Measurements from ENCODE around the gene GATAD2A.

Gene GATAD2A

GRCh38 chr19:19403373-19403901 lies 2.0 kb upstream of the GATAD2A start:
- H3K9me2 ChIP-seq (replicated peaks; ENCODE audit: low read depth, low read length): no peaks in the 10 kb centered on the region
- no peak overlapping the region for H3K4me2 ChIP-seq (ENCODE audit: low read depth, low read length, poor library complexity, severe bottlenecking)
- no peak overlapping the region for H2AFZ ChIP-seq (ENCODE audit: low read length)
- no peaks in the 10 kb centered on the region for H3K9me3 ChIP-seq (ENCODE audit: insufficient read depth, low read depth, low read length)
- no peaks in the 10 kb centered on the region for H3K27me3 ChIP-seq (ENCODE audit: insufficient read depth, low read length, poor library complexity, severe bottlenecking)
- TF ChIP-seq EZH2phosphoT487 (IDR thresholded peaks at IDR 0.05; ENCODE audit: borderline replicate concordance) (no peak), CTCF (conservative IDR thresholded peaks at IDR 0.05; ENCODE audit: low read length) (no peak)
- no peak overlapping the region for H3K4me3 ChIP-seq (ENCODE audit: low read length, poor library complexity, severe bottlenecking)
- peaks cover 24% of the 10 kb centered on the region for H3K4me1 ChIP-seq (ENCODE audit: insufficient read depth, low read length, poor library complexity, severe bottlenecking)
- H3F3A ChIP-seq (ENCODE audit: low read depth): peaks cover 13% of the 10 kb centered on the region; the same call in 1 of the 2 replicates
- no peaks in the 10 kb centered on the region for H3K36me3 ChIP-seq (ENCODE audit: insufficient read depth, low read length)
- H3K9ac ChIP-seq (ENCODE audit: low read depth, low read length, poor library complexity, severe bottlenecking): no peak overlapping the region
- peaks cover 49% of the 10 kb centered on the region for H4K20me1 ChIP-seq (ENCODE audit: insufficient read depth, low read length, poor library complexity, severe bottlenecking)
- peaks cover 88% of the 10 kb centered on the region for H3K79me2 ChIP-seq (ENCODE audit: insufficient read depth, low read length)

- Histone ChIP-seq H2AFZ (ENCODE audit: low read length) (0 out of 2 replicates have a peak overlapping the region, but pooled peaks have one; percentile 34), H3F3A (ENCODE audit: low read depth) (peaks cover 13% of the 10 kb centered on the region; the same call in 1 of the 2 replicates), H3K4me2 (ENCODE audit: low read depth, low read length, poor library complexity, severe bottlenecking) (peak overlapping the region; percentile 90), H3K36me3 (ENCODE audit: insufficient read depth, low read length) (peaks cover 2% of the 10 kb centered on the region; the same call in 1 of the 2 replicates), H3K27me3 (ENCODE audit: insufficient read depth, low read length, poor library complexity, severe bottlenecking) (no peaks in the 10 kb centered on the region), H3K79me2 (ENCODE audit: insufficient read depth, low read length) (peaks cover 90% of the 10 kb centered on the region), H3K4me3 (ENCODE audit: low read length, poor library complexity, severe bottlenecking) (peak overlapping the region; percentile 99), H3K4me1 (ENCODE audit: insufficient read depth, low read length, poor library complexity, severe bottlenecking) (peaks cover 46% of the 10 kb centered on the region), H4K20me1 (ENCODE audit: insufficient read depth, low read length, poor library complexity, severe bottlenecking) (peaks cover 70% of the 10 kb centered on the region), H3K9me2 (replicated peaks; ENCODE audit: low read depth, low read length) (no peaks in the 10 kb centered on the region), H3K9ac (ENCODE audit: low read depth, low read length, poor library complexity, severe bottlenecking) (peak overlapping the region; percentile 79), H3K9me3 (ENCODE audit: insufficient read depth, low read depth, low read length) (no peaks in the 10 kb centered on the region)
- TF ChIP-seq EZH2phosphoT487 (IDR thresholded peaks at IDR 0.05; ENCODE audit: borderline replicate concordance) (no peak), CTCF (conservative IDR thresholded peaks at IDR 0.05; ENCODE audit: low read length) (no peak)
These were observed 749 bp downstream of the GATAD2A start for GRCh38 chr19:19405971-19406877.

- peak overlapping the region; percentile 79 for H3K9ac ChIP-seq (ENCODE audit: low read depth, low read length, poor library complexity, severe bottlenecking)
- peaks cover 13% of the 10 kb centered on the region; the same call in 1 of the 2 replicates for H3F3A ChIP-seq (ENCODE audit: low read depth)
- H3K4me2 ChIP-seq (ENCODE audit: low read depth, low read length, poor library complexity, severe bottlenecking): peak overlapping the region; percentile 90
- no peaks in the 10 kb centered on the region for H3K9me2 ChIP-seq (replicated peaks; ENCODE audit: low read depth, low read length)
- H3K9me3 ChIP-seq (ENCODE audit: insufficient read depth, low read depth, low read length): no peaks in the 10 kb centered on the region
- H3K4me1 ChIP-seq (ENCODE audit: insufficient read depth, low read length, poor library complexity, severe bottlenecking): peaks cover 47% of the 10 kb centered on the region
- TF ChIP-seq CTCF (conservative IDR thresholded peaks at IDR 0.05; ENCODE audit: low read length) (peak; percentile 67), EZH2phosphoT487 (IDR thresholded peaks at IDR 0.05; ENCODE audit: borderline replicate concordance) (no peak)
- peaks cover 89% of the 10 kb centered on the region for H3K79me2 ChIP-seq (ENCODE audit: insufficient read depth, low read length)
- H3K27me3 ChIP-seq (ENCODE audit: insufficient read depth, low read length, poor library complexity, severe bottlenecking): no peaks in the 10 kb centered on the region
- peaks cover 74% of the 10 kb centered on the region for H4K20me1 ChIP-seq (ENCODE audit: insufficient read depth, low read length, poor library complexity, severe bottlenecking)
- H2AFZ ChIP-seq (ENCODE audit: low read length): no peak overlapping the region
- H3K36me3 ChIP-seq (ENCODE audit: insufficient read depth, low read length): peaks cover 6% of the 10 kb centered on the region; the same call in 1 of the 2 replicates
- H3K4me3 ChIP-seq (ENCODE audit: low read length, poor library complexity, severe bottlenecking): peak overlapping the region; percentile 99
These were observed 1.6 kb downstream of the GATAD2A start for GRCh38 chr19:19406878-19407632.

Data from Loucy (cell line).